Right atrium auricular region (tissue), 2 donors: Measurements from ENCODE around the gene TRPM3. TPM values are rescaled to one million over a fixed set of nuclear protein-coding genes. Genes with fewer than 3 reads are reported as not detected.

Experiments
- DNase-seq: peaks from one replicate; pipeline ENCODE4 v3.0.0-alpha.2; 2019; ENCODE audit warnings: low spot score
- H3K27ac ChIP-seq, 2 donors: fragments of 200-600 bp; sonication (generic); 1 replicate in 1 of 2; 2 replicates in 1 of 2; pipeline ENCODE4 v1.5.1; 2016 to 2019
- H3K27me3 ChIP-seq, 2 donors: fragments of 200-600 bp; sonication (generic); one replicate each; pipeline versions ENCODE4 v1.5.1 to v1.6.0; 2017 to 2019
- H3K36me3 ChIP-seq: fragments of 200-600 bp; sonication (generic); one replicate; pipeline ENCODE4 v1.5.1; 2016
- H3K4me1 ChIP-seq, 2 donors: fragments of 200-600 bp; sonication (generic); one replicate each; pipeline versions ENCODE4 v1.5.1 to v1.6.0; 2017 to 2019
- H3K4me3 ChIP-seq, 2 donors: fragments of 200-600 bp; sonication (generic); 1 replicate in 1 of 2; 2 replicates in 1 of 2; pipeline ENCODE4 v1.5.1; 2017 to 2019; ENCODE audit warnings: mild to moderate bottlenecking in 1 of 2, moderate library complexity in 1 of 2
- H3K9me3 ChIP-seq, 2 donors: fragments of 200-600 bp; sonication (generic); one replicate each; pipeline ENCODE4 v1.5.1; 2019
- CTCF ChIP-seq, 2 donors: fragments of 200-600 bp; sonication (generic); IDR thresholded peaks; one replicate each; pipeline ENCODE4 v1.5.1; 2019; ENCODE audit warnings: antibody characterized with exemption in 2 of 2
- total RNA-seq, 2 donors: library from RNA; depleted of rRNA; stranded (reverse); fragments of >200 nt; gene quantifications; one replicate each; pipeline ENCODE4 v1.1.0, GENCODE V29; 2016

The TRPM3 gene
- total RNA-seq, 2 donors from 2014 or later, result 0.59 to 1.5 TPM

DNA sequence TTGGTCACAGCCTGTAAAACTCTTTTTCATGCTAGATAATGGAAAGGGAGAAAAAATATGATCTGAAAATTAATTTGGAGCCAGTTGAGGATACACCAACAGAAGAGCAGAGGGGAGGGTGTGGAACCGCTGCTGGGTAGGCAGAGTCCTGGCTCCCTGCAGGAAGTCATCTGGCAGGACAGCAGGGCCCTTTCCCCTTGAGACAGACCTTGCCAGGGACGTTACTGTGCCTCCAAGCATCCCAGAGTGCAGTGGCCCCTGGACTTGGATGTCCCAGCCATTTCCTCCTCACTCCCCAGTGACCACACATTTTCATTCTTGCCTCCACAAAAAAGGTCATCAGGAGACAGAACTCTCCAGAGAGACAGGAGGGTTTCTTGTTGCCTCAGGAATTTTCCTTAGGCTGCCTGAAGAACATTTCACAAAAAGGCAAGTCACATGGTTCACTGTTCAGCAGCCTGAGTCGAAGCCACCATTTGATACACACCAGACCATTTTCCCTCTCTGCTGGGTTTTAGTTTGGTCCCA, 5.9 kb downstream of the TRPM3 start:
- no peak overlapping the region for H3K27ac ChIP-seq
- H3K9me3 ChIP-seq, result no peaks in the 10 kb centered on the region
- H3K36me3 ChIP-seq, result no peaks in the 10 kb centered on the region
- no peak overlapping the region for H3K4me3 ChIP-seq
- no peaks in the 10 kb centered on the region for H3K27me3 ChIP-seq
- DNase-seq, result no peak
- no peak for TF ChIP-seq CTCF (IDR thresholded peaks at IDR 0.05)
- H3K4me1 ChIP-seq, result no peaks in the 10 kb centered on the region

- no peak for TF ChIP-seq CTCF (IDR thresholded peaks at IDR 0.05)
- DNase-seq, result no peak
- no peaks in the 10 kb centered on the region for H3K36me3 ChIP-seq
- H3K27me3 ChIP-seq, result no peaks in the 10 kb centered on the region
- no peaks in the 10 kb centered on the region for H3K9me3 ChIP-seq
- H3K27ac ChIP-seq, result no peak overlapping the region
- no peak overlapping the region for H3K4me3 ChIP-seq
- no peaks in the 10 kb centered on the region for H3K4me1 ChIP-seq
Observed at GRCh38 chr9:71112866-71113265, 8.6 kb downstream of the TRPM3 start.

GRCh38 chr9:71108937-71109336, 12.5 kb downstream of the TRPM3 start:
- Histone ChIP-seq H3K27ac (no peak overlapping the region), H3K4me3 (no peak overlapping the region), H3K9me3 (no peaks in the 10 kb centered on the region), H3K4me1 (no peaks in the 10 kb centered on the region), H3K27me3 (no peaks in the 10 kb centered on the region), H3K36me3 (no peaks in the 10 kb centered on the region)
- no peak for TF ChIP-seq CTCF (IDR thresholded peaks at IDR 0.05)
- DNase-seq, result no peak

- no peaks in the 10 kb centered on the region for H3K36me3 ChIP-seq
- no peak for DNase-seq
- no peaks in the 10 kb centered on the region for H3K27me3 ChIP-seq
- H3K4me3 ChIP-seq, result no peak overlapping the region
- no peak for TF ChIP-seq CTCF (IDR thresholded peaks at IDR 0.05)
- H3K27ac ChIP-seq, result no peak overlapping the region
- no peaks in the 10 kb centered on the region for H3K9me3 ChIP-seq
- H3K4me1 ChIP-seq, result no peaks in the 10 kb centered on the region
Observed at GRCh38 chr9:71106992-71107391, 14.4 kb downstream of the TRPM3 start.

DNA sequence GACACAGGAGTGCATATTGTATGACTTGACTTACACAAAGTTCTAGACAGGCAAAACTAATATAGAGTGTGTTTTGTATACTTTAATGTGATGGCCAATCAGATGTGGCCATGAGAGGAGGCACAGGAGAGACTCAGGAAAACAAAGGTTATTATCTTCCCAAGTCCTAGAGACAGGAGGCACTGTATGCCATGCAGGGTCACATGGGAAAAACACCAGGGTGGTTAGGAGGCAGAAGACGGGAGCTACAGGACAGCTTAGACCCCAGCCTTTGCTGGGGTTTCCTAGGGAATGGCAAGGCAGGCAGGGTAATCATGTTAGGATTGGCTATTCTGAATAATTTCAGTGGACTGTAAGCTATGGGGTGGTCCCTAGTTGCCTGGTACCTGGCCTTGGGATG, 16.2 kb downstream of the TRPM3 start:
- H3K4me3 ChIP-seq, result no peak overlapping the region
- no peaks in the 10 kb centered on the region for H3K4me1 ChIP-seq
- H3K36me3 ChIP-seq, result no peaks in the 10 kb centered on the region
- no peak for TF ChIP-seq CTCF (IDR thresholded peaks at IDR 0.05)
- no peak for DNase-seq
- no peaks in the 10 kb centered on the region for H3K9me3 ChIP-seq
- no peaks in the 10 kb centered on the region for H3K27me3 ChIP-seq
- H3K27ac ChIP-seq, result no peak overlapping the region

GRCh38 chr9:71098801-71099200, 22.6 kb downstream of the TRPM3 start:
- Histone ChIP-seq H3K9me3 (no peaks in the 10 kb centered on the region), H3K4me1 (no peaks in the 10 kb centered on the region), H3K27me3 (no peaks in the 10 kb centered on the region), H3K27ac (no peak overlapping the region), H3K36me3 (no peaks in the 10 kb centered on the region), H3K4me3 (no peak overlapping the region)
- DNase-seq, result no peak
- TF ChIP-seq CTCF (IDR thresholded peaks at IDR 0.05), result no peak
